GM19240 (cell line): ENCODE results near the gene PKNOX2.

Experiments used
- DNase-seq: peaks from one replicate; pipeline ENCODE4 v3.0.0; 2011; ENCODE audit warnings: low spot score; ENCODE audit not compliant: insufficient read length

PKNOX2 gene, protein sequence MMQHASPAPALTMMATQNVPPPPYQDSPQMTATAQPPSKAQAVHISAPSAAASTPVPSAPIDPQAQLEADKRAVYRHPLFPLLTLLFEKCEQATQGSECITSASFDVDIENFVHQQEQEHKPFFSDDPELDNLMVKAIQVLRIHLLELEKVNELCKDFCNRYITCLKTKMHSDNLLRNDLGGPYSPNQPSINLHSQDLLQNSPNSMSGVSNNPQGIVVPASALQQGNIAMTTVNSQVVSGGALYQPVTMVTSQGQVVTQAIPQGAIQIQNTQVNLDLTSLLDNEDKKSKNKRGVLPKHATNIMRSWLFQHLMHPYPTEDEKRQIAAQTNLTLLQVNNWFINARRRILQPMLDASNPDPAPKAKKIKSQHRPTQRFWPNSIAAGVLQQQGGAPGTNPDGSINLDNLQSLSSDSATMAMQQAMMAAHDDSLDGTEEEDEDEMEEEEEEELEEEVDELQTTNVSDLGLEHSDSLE

DNA sequence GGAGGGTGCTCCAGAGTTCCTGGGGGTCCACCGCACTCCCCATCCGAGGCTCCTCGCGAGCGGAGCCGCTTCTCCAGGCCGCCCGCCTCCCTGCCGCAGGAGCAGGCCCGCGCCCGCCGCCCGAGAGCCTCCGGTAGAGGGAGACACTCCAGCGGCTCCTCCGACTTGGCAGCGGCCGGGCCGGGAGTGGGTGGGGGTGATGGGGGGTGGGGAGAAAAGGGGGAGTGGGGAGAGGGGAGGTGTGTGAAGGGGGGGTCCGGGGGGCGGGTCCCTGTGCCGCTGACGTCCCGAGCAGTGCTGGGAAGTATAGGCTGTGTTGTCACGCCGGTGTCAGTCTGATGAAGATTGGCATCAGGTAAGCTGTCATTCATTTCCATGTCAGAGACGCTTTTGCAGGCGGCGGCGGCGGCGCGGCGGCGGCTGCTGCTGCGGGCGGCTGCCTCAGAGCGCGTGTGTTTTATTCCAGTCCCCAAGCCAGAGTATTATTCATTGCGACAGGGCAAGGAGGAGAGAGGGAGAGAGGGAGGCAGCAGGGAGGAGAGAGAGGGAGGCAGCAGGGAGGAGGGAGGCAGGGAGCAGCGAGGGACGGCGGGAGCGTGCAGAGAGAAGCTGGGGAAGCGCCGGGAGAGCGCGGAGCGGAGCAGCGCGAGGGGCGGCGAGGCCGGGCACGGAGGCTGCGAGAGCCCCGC, at the start of gene PKNOX2:
PKNOX2 (plus strand) TSS at position 330 of the 689 bp plus-strand sequence. CDS start 186,555 bp downstream, outside the sequence.
- DNase-seq = peak; percentile 64

DNA sequence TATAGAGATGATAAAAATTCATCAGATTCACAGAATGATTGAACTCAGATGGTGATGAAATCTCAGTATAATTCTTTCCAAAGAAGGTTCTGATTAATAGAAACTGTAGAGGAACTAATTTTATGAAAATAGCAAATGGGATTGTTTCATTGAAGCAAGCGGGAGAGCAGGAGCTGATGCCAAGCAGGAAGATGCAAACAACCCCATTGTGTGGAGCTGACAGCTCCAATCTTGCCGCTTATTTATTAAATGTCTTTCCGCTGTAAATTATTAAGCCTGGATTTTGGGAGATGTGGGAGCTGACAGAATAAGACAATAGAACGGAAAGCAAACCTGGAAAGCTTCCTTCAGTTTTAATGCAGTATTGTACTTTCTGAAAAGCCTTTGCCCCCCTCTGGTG, 47.1 kb upstream of the PKNOX2 start:
- DNase-seq = no peak

DNA sequence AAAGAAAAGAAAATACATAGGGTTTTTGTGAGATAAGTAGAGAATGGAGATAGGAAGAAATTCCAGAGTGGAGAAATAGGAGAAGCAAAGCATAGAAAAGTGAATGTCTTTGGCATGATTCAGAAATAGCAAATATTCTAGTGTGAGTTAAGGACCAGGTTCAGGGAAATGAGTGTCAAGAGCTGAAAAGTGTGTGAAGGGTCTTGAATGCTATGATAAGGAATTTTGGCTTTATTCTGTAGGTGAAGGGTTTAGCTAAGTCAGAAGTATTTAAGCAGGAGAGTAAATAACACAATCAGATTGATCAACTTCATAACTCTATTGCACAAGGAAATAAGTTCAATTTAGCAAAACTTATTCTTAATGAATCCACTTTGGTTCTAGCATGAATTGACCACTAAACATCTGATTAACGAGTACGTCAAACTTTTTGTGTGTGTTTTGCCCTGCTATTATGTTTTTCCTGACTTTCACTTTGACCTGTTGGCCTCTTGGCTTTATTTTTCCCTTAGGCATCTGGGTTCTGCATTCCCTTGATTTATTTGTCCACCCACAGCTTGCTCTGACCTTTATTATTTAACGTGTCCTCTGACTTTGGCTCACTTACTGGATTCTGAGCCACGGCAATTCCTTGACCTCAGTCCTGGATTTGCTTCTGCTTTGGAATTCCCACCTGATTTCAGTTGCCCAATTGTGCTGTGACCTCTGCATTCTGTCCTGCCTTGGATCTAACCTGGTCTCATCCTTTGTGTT, 41.2 kb upstream of the PKNOX2 start:
- no peak for DNase-seq

DNA sequence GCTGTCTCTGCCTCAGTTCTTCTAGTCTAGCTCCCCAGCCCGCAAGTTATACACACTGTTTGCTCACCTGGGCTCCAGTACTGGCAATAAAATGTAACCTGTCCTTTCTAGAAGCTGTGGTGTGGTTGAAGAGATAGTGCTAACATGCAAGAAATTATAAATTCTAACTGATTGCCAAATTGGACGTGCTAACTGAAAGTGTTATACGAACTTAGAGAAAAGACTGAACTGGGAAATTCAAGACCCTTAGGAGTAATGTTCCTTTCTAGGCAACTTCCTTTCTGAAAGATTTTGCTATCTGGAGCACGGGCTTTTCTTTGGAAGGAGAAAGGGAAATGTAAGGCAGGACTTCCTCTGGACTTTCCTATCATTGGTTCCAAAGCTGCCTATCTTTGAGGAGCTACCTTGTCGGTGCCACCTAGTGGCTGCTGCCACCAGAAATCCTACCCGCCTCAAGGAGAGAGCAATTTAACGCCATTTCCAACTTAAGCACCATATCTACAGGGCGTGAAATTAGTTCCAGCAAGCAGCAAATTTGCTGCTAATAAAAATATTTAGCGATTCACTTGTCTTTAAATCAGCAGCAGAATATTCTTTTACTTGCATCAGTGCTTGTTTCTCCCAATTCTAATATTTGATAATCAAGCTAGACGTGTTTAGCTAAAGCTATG, 40.5 kb upstream of the PKNOX2 start:
- peak; percentile 20 for DNase-seq

DNA sequence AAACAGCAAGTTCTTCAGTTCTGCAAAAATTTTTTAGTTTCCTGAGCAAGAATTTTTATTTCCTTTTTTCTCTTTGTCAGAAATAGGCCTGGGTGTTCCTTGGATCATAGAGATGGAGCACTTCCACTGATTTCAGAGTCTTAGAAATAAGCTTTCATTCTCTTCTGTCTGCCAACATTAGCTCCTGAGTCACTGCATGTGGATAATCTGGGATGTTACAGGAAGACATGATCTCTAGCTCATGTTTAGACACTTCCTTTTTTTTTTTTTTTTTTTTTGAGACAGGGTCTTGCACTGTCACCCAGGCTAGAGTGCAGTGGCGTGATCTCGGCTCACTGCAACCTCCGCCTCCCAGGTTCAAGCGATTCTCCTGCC, 39.9 kb upstream of the PKNOX2 start:
- DNase-seq = no peak

DNA sequence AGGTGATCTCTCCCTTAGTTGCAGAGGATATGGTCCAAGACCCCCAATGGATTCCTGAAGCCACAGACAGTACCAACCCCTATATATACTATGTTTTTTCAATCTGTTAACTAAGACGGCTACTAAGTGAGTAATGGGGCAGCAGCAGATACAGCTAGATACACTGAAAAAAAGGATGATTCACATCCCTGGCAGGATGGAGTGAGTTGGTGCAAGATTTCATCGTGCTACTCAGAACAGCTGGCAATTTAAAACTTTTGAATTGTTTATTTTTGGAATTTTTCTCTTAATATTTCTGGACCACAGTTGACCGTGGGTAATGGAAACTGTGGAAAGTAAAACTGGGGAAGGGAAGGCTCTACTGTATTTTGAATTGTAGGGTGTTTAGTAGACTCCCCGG, 36.1 kb upstream of the PKNOX2 start:
- DNase-seq = no peak

DNA sequence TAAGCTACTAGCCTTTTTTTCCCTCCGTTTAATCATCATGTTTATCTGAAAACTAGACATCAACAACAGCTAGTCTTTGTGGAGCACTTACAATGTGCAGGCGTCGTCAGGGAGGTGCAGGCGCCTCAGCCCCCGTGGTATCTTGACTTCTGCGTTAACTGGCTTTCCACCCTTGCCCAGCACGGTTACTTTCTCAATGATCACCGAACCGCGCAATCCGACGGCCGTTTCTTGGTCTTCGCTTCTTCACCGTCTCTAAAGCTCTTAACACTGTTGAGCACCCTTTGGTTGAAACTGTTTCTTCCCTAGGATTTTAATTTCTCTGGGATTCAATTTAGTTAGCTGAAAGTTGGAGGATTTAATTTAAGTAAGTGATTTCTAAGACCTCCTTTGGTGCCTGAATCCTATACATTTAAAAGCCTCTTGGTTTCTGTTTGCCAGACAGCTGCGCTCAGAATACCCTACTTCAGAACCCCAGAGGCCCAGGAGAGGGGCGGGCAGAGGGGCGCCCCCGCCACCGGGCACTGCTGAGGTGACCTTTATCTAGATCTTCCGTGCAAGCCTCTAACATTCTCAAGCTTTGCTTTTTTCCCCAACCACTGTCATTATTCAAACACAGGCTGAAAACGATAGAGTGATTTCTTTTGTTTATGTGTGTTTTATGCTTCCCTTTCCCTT, 35.1 kb upstream of the PKNOX2 start:
- no peak for DNase-seq

DNA sequence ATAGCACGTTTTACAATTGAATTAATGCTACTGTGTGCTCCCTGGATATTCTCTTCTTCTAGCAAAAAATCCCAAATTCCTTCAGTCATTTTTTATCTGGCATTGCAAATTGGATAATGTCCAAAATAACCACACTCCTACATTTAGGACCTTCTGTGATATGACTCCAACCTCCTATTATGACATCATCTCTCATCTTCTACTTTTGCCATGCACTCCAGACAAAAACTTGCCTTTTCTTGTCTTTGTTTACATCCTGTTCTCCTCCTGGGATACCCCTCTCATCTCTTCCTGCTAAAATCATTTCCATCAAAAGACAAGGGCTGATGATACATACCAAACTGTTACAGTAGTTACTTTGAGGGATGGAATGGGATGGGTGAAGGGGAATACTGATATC, 32.5 kb upstream of the PKNOX2 start:
- DNase-seq = no peak

DNA sequence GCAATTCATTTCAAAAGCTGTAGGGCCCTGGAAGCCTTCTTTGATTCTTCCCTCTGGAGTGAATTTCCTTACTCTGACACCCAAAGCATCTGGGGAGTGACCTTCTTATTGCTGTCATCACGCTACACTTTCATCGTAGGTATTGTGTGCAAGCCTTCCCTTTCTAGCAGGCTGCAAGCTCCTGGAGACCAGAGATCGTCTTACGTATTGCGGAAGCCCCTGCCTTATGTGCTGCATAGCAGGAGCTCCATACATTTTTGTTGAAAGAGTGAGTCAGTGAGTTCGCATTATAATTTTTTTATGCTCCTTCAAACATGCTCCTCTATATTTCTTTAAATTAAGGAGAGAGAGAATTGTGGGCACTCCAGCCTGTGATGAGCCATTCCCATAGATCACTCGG, 32.0 kb upstream of the PKNOX2 start:
- DNase-seq = no peak

DNA sequence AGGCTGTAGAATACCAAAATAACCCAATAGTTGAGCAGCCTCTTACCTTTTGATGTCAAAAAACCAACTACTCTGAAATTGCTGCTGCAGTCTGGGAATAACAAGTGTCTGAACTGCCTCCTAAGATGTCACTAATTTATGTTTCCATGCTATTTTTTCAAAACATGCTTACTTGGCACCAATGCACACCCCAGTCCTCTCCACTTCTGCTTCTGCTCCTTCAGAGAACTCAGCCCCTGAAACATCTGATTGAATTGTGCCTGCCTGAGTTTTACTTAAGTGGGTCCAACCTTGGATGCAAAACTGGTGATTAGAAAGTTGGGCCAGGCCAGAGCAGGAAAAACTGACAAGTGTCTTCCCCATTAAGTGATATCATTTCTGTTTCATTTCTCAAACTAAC, 28.6 kb upstream of the PKNOX2 start:
- no peak for DNase-seq

DNA sequence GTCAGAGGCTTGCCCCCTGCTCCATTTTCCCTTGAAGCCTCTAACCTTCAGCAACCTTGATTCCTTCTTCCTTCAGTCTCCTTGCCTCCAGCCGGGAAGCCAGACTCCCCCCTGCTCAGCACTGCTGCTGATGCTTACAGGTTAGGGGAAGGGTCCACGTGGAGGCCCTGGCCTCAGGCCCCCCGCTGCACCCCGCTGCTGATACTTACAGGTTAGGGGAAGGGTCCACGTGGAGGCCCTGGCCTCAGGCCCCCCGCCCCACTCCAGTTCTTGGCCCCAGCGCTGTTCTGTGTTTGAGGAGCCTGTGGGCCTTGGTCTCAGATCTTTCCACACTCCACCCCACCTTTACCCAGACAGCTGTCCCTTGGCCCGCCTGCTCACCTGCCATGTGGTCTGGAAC, 25.6 kb upstream of the PKNOX2 start:
- DNase-seq = no peak

DNA sequence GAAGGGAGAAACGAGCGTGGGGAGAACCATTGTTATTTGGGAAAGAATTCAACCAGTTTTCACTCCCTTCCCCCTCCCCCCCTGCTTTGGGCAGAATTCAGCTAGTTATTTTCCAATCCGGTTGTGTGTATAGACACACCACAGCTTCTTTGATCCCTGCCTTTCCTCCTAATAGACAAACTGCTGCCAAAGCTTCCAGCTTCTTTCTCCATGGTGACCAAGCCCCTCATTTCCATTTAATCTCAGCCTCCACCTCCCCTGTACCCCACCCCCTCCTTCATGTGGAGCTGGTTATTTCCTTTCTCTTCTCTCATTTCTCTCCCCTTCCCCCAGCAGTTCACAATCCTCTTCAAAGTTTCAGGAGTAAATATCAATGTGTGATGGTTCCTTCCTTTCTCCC, 24.8 kb upstream of the PKNOX2 start:
- DNase-seq = no peak

DNA sequence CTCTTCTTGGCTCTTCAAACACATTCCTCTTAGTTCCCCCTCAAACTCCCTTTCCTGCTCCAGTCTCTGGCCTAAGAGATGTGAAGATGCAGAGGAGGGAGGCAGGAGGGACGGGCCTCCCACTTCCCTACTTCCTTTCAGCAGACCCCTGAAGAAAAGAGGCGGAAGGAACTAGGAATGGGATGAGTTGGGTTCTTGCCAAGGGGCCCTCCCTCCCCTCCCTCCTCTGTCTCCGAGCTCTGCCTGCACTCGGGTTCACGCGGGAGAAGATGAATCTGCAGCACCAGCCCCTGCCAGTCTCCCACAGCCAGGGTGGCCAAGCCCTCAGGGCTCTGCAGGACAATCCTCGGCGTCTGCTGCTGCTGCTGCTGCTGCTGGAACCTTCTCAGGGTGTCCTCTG, 24.3 kb upstream of the PKNOX2 start:
- no peak for DNase-seq

DNA sequence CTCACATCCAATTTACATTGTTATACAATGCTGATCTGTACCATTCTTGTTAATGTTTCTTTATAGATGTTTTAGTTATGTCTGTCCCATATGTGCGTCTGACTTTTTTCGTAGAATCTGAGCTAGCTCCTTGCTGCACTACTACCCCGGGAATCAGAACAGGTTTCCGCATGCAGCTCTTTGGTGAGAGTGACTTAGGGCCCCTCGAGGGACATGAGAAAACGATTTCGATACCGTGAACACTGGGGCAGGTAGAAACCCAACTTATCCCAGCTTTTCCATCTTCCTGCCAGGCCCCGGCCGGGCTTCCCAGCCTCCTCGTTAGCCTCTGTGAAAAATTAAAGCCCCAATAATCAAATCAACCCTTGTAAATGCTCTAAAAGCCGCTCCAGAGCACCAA, 23.4 kb upstream of the PKNOX2 start:
- DNase-seq = no peak

DNA sequence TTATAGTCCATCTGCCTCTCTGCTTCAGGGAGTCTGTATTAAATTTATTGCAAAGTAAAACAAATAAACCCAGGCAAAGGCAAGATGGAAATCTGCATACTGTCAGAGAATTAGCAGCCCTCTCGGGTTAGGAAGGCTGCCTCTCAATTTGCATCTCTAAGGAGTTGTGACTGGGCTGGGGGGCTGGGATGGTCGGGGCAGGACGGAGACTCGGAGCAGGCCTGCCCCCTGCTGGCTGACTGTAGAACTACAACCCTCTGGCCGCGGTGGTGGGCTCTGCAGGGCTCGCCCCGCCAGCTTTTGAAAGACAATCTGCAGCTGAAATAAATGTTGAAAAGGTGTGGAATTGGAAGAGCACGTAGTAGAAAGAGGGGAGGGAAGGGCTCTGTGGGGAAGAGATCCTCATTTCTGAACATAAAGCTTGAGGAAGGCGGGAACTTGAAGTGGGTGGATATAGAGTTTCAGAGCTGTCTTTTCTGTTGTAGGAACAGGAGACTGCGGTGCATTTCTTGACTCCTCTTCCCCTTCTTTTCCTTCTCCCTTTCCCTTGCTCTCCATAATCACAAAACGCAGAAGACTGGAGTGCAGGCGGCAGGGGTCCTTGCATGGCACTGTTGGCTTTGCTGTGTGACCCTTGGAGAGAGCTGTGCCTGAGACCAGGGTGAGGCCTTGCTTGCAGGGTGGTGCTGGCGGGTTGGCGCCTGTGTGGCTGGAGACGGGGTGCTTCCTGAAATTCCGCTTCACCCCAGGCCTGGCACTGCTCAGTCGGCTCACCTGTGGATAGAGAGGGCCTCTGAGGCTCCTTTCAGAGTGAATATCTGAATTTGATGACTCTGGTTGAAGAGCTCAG, 22.6 kb upstream of the PKNOX2 start:
- no peak for DNase-seq

DNA sequence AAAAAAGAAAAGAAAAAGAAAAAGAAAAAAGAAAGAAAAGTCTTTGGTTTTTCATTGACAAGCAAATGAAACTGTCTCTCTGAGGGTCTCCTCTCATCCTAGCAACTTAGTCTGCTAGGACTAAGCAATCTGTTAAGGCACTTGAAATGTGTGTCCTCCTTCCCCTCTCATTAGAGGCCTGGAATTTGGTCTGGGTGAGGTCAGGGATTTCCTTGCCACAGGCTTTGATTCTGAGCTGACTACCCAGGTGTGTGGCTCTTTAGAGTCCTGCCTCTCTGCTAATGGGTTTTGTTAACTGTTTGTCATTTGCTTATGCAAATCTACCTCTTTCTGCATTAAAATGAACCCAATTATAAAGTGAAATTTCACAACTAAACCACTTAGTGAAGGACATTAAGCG, 18.3 kb upstream of the PKNOX2 start:
- no peak for DNase-seq

DNA sequence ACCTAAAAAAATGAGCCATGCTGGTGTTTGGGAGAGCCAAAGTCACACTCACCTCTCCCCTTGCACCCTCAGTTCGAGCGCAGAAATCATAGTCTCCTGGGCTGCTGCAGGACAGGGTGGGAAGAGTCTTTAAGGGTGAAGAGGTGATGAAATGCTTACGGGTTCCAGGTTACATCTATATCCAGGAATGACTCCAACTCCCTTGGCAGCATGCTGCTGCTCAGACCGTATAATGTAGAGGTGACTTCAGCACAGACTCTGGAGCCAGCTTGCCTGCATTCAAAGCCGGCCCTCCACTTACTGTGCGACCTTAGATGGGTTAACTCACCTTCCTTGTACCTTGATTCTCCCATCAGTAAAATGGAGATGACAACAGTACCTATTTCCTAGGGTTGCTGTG, 17.3 kb upstream of the PKNOX2 start:
- no peak for DNase-seq

DNA sequence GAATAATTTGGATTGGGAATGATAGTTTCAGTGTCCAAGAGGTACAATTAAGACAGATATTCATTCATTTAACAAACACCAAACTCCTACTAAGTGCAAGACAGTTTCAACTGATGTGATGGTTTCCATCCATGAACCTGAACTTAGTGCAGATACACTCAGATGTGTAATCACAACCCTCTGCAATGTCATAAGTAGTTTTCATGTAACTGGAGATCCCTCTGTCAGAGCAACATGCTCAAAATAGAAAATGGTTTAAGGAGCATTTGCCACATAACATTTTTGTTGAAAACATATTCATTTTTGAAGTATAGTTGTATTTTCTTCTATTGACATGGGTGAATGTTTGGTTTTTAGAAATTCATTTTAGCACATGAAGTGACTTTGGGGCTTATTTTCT, 16.5 kb upstream of the PKNOX2 start:
- no peak for DNase-seq

DNA sequence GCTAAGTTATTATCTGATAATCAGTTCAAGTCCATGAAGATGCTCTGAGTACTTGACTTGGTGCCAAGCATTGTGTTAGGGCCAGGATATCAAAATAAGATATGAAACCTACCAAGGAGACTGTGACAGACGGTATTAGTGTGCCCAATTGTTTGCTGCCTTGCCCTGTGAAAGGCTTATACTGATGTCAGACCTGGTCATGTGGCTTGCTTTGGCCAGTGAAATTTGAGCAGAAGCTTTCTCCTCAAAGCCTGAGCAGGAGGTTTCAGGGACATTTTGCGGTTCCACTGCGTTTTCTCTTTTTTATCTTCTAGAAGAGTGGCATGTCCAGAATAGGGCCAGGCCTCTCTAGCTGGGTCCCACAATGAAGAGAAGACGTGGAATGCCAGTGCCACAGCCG, 15.8 kb upstream of the PKNOX2 start:
- DNase-seq = no peak

DNA sequence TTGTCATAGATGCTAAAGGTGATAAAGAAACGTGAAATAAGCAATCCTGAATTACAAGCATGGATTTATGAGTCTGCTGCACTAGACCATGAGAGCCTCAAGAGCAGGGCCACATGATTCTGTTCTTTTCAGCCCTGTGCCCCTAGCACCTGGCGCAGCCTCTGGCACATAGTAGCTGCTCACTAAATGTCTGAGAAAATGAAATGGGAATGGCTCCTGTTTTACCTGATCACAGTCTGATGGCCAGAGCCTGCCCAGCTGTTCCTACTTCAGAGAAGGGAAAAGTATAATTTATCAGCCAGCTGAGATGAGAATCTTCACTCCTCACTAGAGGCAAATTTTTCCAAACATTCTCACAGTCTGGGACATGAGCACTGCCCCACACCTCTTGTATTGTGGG, 10.7 kb upstream of the PKNOX2 start:
- no peak for DNase-seq
